ENCODE measurements around the gene TLNRD1. TPM values are rescaled to one million over a fixed set of nuclear protein-coding genes. Genes with fewer than 3 reads are reported as not detected.

TLNRD1 gene
- total RNA-seq, 1 experiment from 2014 or later = 24.7 TPM

GRCh38 chr15:81014446-81015093 is 13.8 kb downstream of the TLNRD1 start:
- in situ Hi-C loops (cut with HindIII; ENCODE audit: low pct_unique_long_range_greater_than_20kb, low sequenced_read_pairs) (no loop called here), intact Hi-C loops (cut with micrococcal nuclease; ENCODE audit: unreplicated experiment) (no loop called here)
- no peak overlapping the region for H3K4me3 ChIP-seq (ENCODE audit: low read depth in 2 of 2, low read length in 2 of 2)
- CTCF ChIA-PET = no interaction called here
- DNase-seq (ENCODE audit: low read depth, low spot score) (no peak), ATAC-seq (peak; percentile 30; the same call in 1 of the 2 replicates)
- H3K9me3 ChIP-seq (ENCODE audit: control insufficient read depth, insufficient read depth, low read depth, low read length) = no peaks in the 10 kb centered on the region
- no peak for TF ChIP-seq CTCF (IDR thresholded peaks at IDR 0.05)
- no peak for TF ChIP-seq POLR2AphosphoS5 (IDR thresholded peaks at IDR 0.05; ENCODE audit: low read depth, low read length)
- TF ChIP-seq REST (IDR thresholded peaks at IDR 0.05; ENCODE audit: insufficient read depth in 1 of 2, low read depth in 2 of 2, low read length in 1 of 2) = no peak
- no peak for TF ChIP-seq TCF7L2 (IDR thresholded peaks at IDR 0.05; ENCODE audit: low read depth, low read length)
- no peak for TF ChIP-seq SIN3A (IDR thresholded peaks at IDR 0.05; ENCODE audit: borderline replicate concordance, insufficient read depth, low read depth, low read length)
- no peaks in the 10 kb centered on the region for H3K27me3 ChIP-seq (ENCODE audit: control insufficient read depth, insufficient read depth, low read length)
- no peak overlapping the region for H3K27ac ChIP-seq (ENCODE audit: low read length)
- no peaks in the 10 kb centered on the region for H3K36me3 ChIP-seq (ENCODE audit: control insufficient read depth, insufficient read depth, low read length)
- 0 out of 2 replicates have a peak, but pooled peaks cover 3% of the 10 kb centered on the region for H3K4me1 ChIP-seq (ENCODE audit: control insufficient read depth, insufficient read depth, low read length)
- POLR2A ChIA-PET = no interaction called here
- no TSS peak for BruUV-seq (replicated peaks)

GRCh38 chr15:81015621-81016488 is 15.1 kb downstream of the TLNRD1 start:
- ChIA-PET CTCF (no interaction called here), POLR2A (interaction anchor here (0.5 to 0.6 kb wide), 2 partner anchors 9 to 15 kb away, joined by 5 to 7 read pairs; partner anchors contain the start of gene TLNRD1)
- H3K36me3 ChIP-seq (ENCODE audit: control insufficient read depth, insufficient read depth, low read length) = no peaks in the 10 kb centered on the region
- H3K27ac ChIP-seq (ENCODE audit: low read length) = no peak overlapping the region
- DNase-seq (ENCODE audit: low read depth, low spot score) (no peak), ATAC-seq (no peak)
- intact Hi-C loops (cut with micrococcal nuclease; ENCODE audit: unreplicated experiment) (no loop called here), in situ Hi-C loops (cut with HindIII; ENCODE audit: low pct_unique_long_range_greater_than_20kb, low sequenced_read_pairs) (no loop called here)
- TF ChIP-seq POLR2AphosphoS5 (IDR thresholded peaks at IDR 0.05; ENCODE audit: low read depth, low read length) (no peak), REST (IDR thresholded peaks at IDR 0.05; ENCODE audit: insufficient read depth in 1 of 2, low read depth in 2 of 2, low read length in 1 of 2) (no peak), SIN3A (IDR thresholded peaks at IDR 0.05; ENCODE audit: borderline replicate concordance, insufficient read depth, low read depth, low read length) (no peak), CTCF (IDR thresholded peaks at IDR 0.05) (no peak), TCF7L2 (IDR thresholded peaks at IDR 0.05; ENCODE audit: low read depth, low read length) (no peak)
- no peak overlapping the region for H3K4me3 ChIP-seq (ENCODE audit: low read depth in 2 of 2, low read length in 2 of 2)
- BruUV-seq (replicated peaks) = no TSS peak
- 0 out of 2 replicates have a peak, but pooled peaks cover 3% of the 10 kb centered on the region for H3K4me1 ChIP-seq (ENCODE audit: control insufficient read depth, insufficient read depth, low read length)
- no peaks in the 10 kb centered on the region for H3K9me3 ChIP-seq (ENCODE audit: control insufficient read depth, insufficient read depth, low read depth, low read length)
- H3K27me3 ChIP-seq (ENCODE audit: control insufficient read depth, insufficient read depth, low read length) = no peaks in the 10 kb centered on the region
